SK-N-SH (cell line): ENCODE measurements around the gene RNF150. TPM values are rescaled to one million over a fixed set of nuclear protein-coding genes. Genes with fewer than 3 reads are reported as not detected.

Experiments
- CTCF ChIA-PET: fragments of 300-600, 350-600 bp; formaldehyde crosslinking; extraction: SDS; loops from one replicate; lab custom pipeline; 2021; lab: Yijun Ruan, JAX
- POLR2A ChIA-PET: fragments of 350-600 bp; sonication (Branson Sonifier 250); formaldehyde crosslinking; extraction: SDS; loops from one replicate; lab custom pipeline; 2020; ENCODE audit warnings: antibody characterized with exemption, inconsistent platforms; lab: Yijun Ruan, JAX
- DNase-seq: peaks from one replicate; pipeline ENCODE4 v3.0.0; 2012
- H2AFZ ChIP-seq: fragments of 200-600 bp; sonication (generic); 2 replicates; pipeline ENCODE4 v1.8.1; 2016; ENCODE audit warnings: antibody characterized with exemption, mild to moderate bottlenecking, low read depth
- H3F3A ChIP-seq: fragments of 200-600 bp; sonication (generic); replicated peaks from 2 replicates; pipeline ENCODE3; 2016; ENCODE audit warnings: antibody characterized with exemption, mild to moderate bottlenecking; ENCODE audit not compliant: insufficient read depth
- H3K27ac ChIP-seq, 2 experiments: fragments of 200-500 bp in 1 of 2; fragments of 200-600 bp in 1 of 2; sonication (Bioruptor generic) in 1 of 2; sonication (generic), shearing (Covaris generic) in 1 of 2; 2 replicates each; pipeline versions ENCODE4 v1.5.1 to v1.6.1; 2014 to 2016; ENCODE audit warnings: low read depth in 2 of 2, inconsistent platforms in 1 of 2, low read length in 1 of 2, mild to moderate bottlenecking in 1 of 2, mixed read lengths in 1 of 2
- H3K27me3 ChIP-seq: fragments of 200-600 bp; sonication (generic), shearing (Covaris generic); 2 replicates; pipeline ENCODE4 v1.6.1; 2016; ENCODE audit warnings: mixed run types; ENCODE audit not compliant: insufficient read depth
- H3K36me3 ChIP-seq, 2 experiments: fragments of 200-500 bp in 1 of 2; fragments of 200-600 bp in 1 of 2; sonication (Bioruptor generic) in 1 of 2; sonication (generic) in 1 of 2; replicated peaks in 1 of 2; 2 replicates each; pipeline versions ENCODE3 to v1.5.1; 2014 to 2016; ENCODE audit warnings: low read length in 1 of 2, mild to moderate bottlenecking in 1 of 2; ENCODE audit not compliant: insufficient read depth in 2 of 2, control insufficient read depth in 1 of 2
- H3K4me1 ChIP-seq, 2 experiments: fragments of 200-500 bp in 1 of 2; fragments of 200-600 bp in 1 of 2; sonication (Bioruptor generic) in 1 of 2; sonication (generic), shearing (Covaris generic) in 1 of 2; 2 replicates each; pipeline versions ENCODE4 v1.5.1 to v1.6.1; 2014 to 2016; ENCODE audit warnings: low read depth in 1 of 2, low read length in 1 of 2, mixed run types in 1 of 2; ENCODE audit not compliant: insufficient read depth in 2 of 2, control insufficient read depth in 1 of 2
- H3K4me2 ChIP-seq: fragments of 200-600 bp; sonication (generic), shearing (Covaris generic); 2 replicates; pipeline ENCODE4 v1.6.1; 2017; ENCODE audit warnings: mixed run types
- H3K4me3 ChIP-seq, 2 experiments: fragments of 200-500 bp in 1 of 2; fragments of 200-600 bp in 1 of 2; sonication (Bioruptor generic) in 1 of 2; sonication (generic), shearing (Covaris generic) in 1 of 2; 2 replicates each; pipeline versions ENCODE4 v1.5.1 to v1.8.1; 2014 to 2016; ENCODE audit warnings: low read depth in 2 of 2, inconsistent platforms in 1 of 2, low read length in 1 of 2, mild to moderate bottlenecking in 1 of 2, mixed read lengths in 1 of 2, moderate library complexity in 1 of 2
- H3K79me2 ChIP-seq: fragments of 200-600 bp; sonication (generic); 2 replicates; pipeline ENCODE4 v1.8.1; 2017; ENCODE audit warnings: mild to moderate bottlenecking; ENCODE audit not compliant: insufficient read depth
- H3K9ac ChIP-seq: fragments of 200-600 bp; sonication (generic); 2 replicates; pipeline ENCODE4 v1.6.1; 2017; ENCODE audit warnings: mixed run types
- H3K9me2 ChIP-seq: fragments of 200-600 bp; sonication (generic); 2 replicates; pipeline ENCODE4 v1.6.1; 2017; ENCODE audit warnings: mixed run types
- H3K9me3 ChIP-seq: fragments of 200-600 bp; sonication (generic); 2 replicates; pipeline ENCODE4 v1.6.1; 2017; ENCODE audit warnings: mixed run types, mild to moderate bottlenecking, moderate library complexity
- H4K20me1 ChIP-seq: fragments of 200-600 bp; sonication (generic); 2 replicates; pipeline ENCODE4 v1.6.1; 2017; ENCODE audit warnings: mild to moderate bottlenecking, mixed run types; ENCODE audit not compliant: insufficient read depth
- CHD2 ChIP-seq: fragments of 150-350 bp; IDR thresholded peaks from 2 replicates; pipeline ENCODE4 v1.6.1; 2018; ENCODE audit warnings: low read length; ENCODE audit not compliant: partially characterized antibody
- CTCF ChIP-seq: fragments of 200-600 bp; sonication (generic); IDR thresholded peaks from 2 replicates; pipeline ENCODE4 v1.6.1; 2017; ENCODE audit warnings: antibody characterized with exemption, mild to moderate bottlenecking, moderate library complexity
- EP300 ChIP-seq, 2 experiments: IDR thresholded peaks; 2 replicates each; pipeline versions ENCODE4 v1.4.0 to v1.6.1; 2012; ENCODE audit warnings: borderline replicate concordance in 1 of 2, low read depth in 1 of 2, low read length in 1 of 2
- EZH2phosphoT487 ChIP-seq: fragments of 200-600 bp; sonication (generic); IDR thresholded peaks from 2 replicates; pipeline ENCODE4 v1.6.1; 2017; ENCODE audit warnings: low read depth, mixed run types, mild to moderate bottlenecking, antibody characterized with exemption, moderate library complexity, borderline replicate concordance
- FOSL2 ChIP-seq: IDR thresholded peaks from 2 replicates; pipeline ENCODE4 v1.4.0; 2012; ENCODE audit warnings: low read depth, mild to moderate bottlenecking, moderate library complexity, borderline replicate concordance
- FOXJ3 ChIP-seq: sonication (generic); formaldehyde crosslinking; IDR thresholded peaks from 2 replicates; pipeline ENCODE4 v1.5.1; 2020; ENCODE audit warnings: mild to moderate bottlenecking, missing genetic modification reagents
- MAX ChIP-seq: IDR thresholded peaks from 2 replicates; pipeline ENCODE4 v1.4.0; 2012; ENCODE audit warnings: low read depth
- PBX3 ChIP-seq: IDR thresholded peaks from 2 replicates; pipeline ENCODE4; 2012
- POLR2AphosphoS5 ChIP-seq: IDR thresholded peaks from 2 replicates; pipeline ENCODE4 v1.6.1; 2012; ENCODE audit warnings: low read depth, low read length
- RAD21 ChIP-seq: IDR thresholded peaks from 2 replicates; pipeline ENCODE4 v1.6.1; 2012; ENCODE audit warnings: mild to moderate bottlenecking, low read length
- REST ChIP-seq: IDR thresholded peaks from 2 replicates; pipeline ENCODE4 v1.6.1; 2012; ENCODE audit warnings: mild to moderate bottlenecking, low read depth, low read length, moderate library complexity
- RFX5 ChIP-seq: IDR thresholded peaks from 2 replicates; pipeline ENCODE4 v1.6.1; 2012; ENCODE audit warnings: mild to moderate bottlenecking, improper control_type of control experiment, low read length
- RXRA ChIP-seq: IDR thresholded peaks from 2 replicates; pipeline ENCODE4 v1.4.0; 2012; ENCODE audit warnings: low read depth, mild to moderate bottlenecking, borderline replicate concordance
- SIN3A ChIP-seq: IDR thresholded peaks from 2 replicates; pipeline ENCODE4 v1.6.1; 2012; ENCODE audit warnings: low read depth, mild to moderate bottlenecking, low read length, moderate library complexity, borderline replicate concordance
- SMC3 ChIP-seq: IDR thresholded peaks from 2 replicates; pipeline ENCODE4 v1.6.1; 2012; ENCODE audit warnings: low read depth, low read length, improper control_type of control experiment
- TCF12 ChIP-seq: IDR thresholded peaks from 2 replicates; pipeline ENCODE4 v1.4.0; 2012
- USF1 ChIP-seq: IDR thresholded peaks from 2 replicates; pipeline ENCODE4 v1.4.0; 2012; ENCODE audit warnings: low read depth, borderline replicate concordance
- USF2 ChIP-seq: fragments of 150-350 bp; IDR thresholded peaks from 2 replicates; pipeline ENCODE4 v1.6.1; 2017; ENCODE audit warnings: antibody characterized with exemption, low read length, low read depth, borderline replicate concordance
- YY1 ChIP-seq: IDR thresholded peaks from 2 replicates; pipeline ENCODE4 v1.4.0; 2012; ENCODE audit warnings: low read depth, mild to moderate bottlenecking
- ZBTB33 ChIP-seq: IDR thresholded peaks from 2 replicates; pipeline ENCODE4 v1.4.0; 2012; ENCODE audit warnings: low read depth, borderline replicate concordance
- WGBS: methylation state at CpG from one replicate; pipeline ENCODE4 v1.1.6; 2017; ENCODE audit warnings: low lambda C conversion rate; 5-methylcytosine and 5-hydroxymethylcytosine counted together
- polyA plus RNA-seq, 3 experiments: library from polyadenylated mRNA; depleted of rRNA; stranded (reverse); fragments of >200 nt; gene quantifications; 2 replicates each; pipeline ENCODE4 v1.2.3, GENCODE V29; 2012

The RNF150 gene
- polyA plus RNA-seq, 1 of the 3 experiments (the other 2 are of a cell fraction): 5.8 TPM

- CTCF ChIA-PET: interaction anchor here (1.2 to 8.7 kb wide), 2 partner anchors 9 to 262 kb away, joined by 3 to 88 read pairs; partner anchors contain the start of gene RNF150
- H3K4me1 ChIP-seq: peaks cover 2 to 17% of the 10 kb centered on the region in 2 experiments; a peak in 3 of 4 replicates
- POLR2A ChIA-PET: interaction anchor here (0.7 kb wide), 1 partner anchor 263 kb away, joined by 3 read pairs; the partner anchor contains the start of gene RNF150
Observed at GRCh38 chr4:140870427-140870826, 262.8 kb downstream of the RNF150 start.

More at GRCh38 chr4:140870427-140870826, 262.8 kb downstream of the RNF150 start:
- peaks cover 3% of the 10 kb centered on the region; the same call in 1 of the 2 replicates for H3K79me2 ChIP-seq
- no peaks in the 10 kb centered on the region for H3K27me3 ChIP-seq
- no peaks in the 10 kb centered on the region for H3K9me3 ChIP-seq
- H2AFZ ChIP-seq: no peak overlapping the region
- H3K9me2 ChIP-seq: no peaks in the 10 kb centered on the region
- H3K36me3 ChIP-seq: peaks cover 5 to 25% of the 10 kb centered on the region in 2 experiments
- no peak overlapping the region for H3K9ac ChIP-seq
- WGBS: 81% methylated on average over 5 of the region's 5 CpGs
- H3K27ac ChIP-seq: no peak overlapping the region
- H3K4me2 ChIP-seq: no peak overlapping the region
- no peak for DNase-seq
- no peaks in the 10 kb centered on the region for H4K20me1 ChIP-seq
- H3F3A ChIP-seq: no peaks in the 10 kb centered on the region
- TF ChIP-seq PBX3 (no peak), POLR2AphosphoS5 (no peak), EP300 (IDR thresholded peaks at IDR 0.05; ENCODE audit: borderline replicate concordance in 1 of 2, low read depth in 1 of 2, low read length in 1 of 2) (no peak), RFX5 (no peak), SIN3A (no peak), TCF12 (no peak), FOXJ3 (no peak), USF2 (no peak), FOSL2 (no peak), ZBTB33 (no peak), EZH2phosphoT487 (no peak), USF1 (no peak), MAX (no peak), SMC3 (no peak), CTCF (no peak), REST (no peak), YY1 (no peak), CHD2 (no peak), RAD21 (no peak), RXRA (no peak)
- no peak overlapping the region for H3K4me3 ChIP-seq
